ENCODE data around the gene TOM1L2. TPM values are rescaled to one million over a fixed set of nuclear protein-coding genes. Genes with fewer than 3 reads are reported as not detected.
A peak's percentile ranks its signal among the peaks of the same experiment; 100 is the strongest.

TOM1L2 gene
- total and polyA plus RNA-seq, 2 experiments from 2014 or later, result 21.5 to 29.6 TPM

- H3K4me3 ChIP-seq, result no peak overlapping the region
- no peak overlapping the region for H3K27ac ChIP-seq
- no peaks in the 10 kb centered on the region for H4K20me1 ChIP-seq (ENCODE audit: insufficient read depth, poor library complexity, severe bottlenecking)
- H3K9me3 ChIP-seq (ENCODE audit: low read depth), result no peaks in the 10 kb centered on the region
- H3K79me2 ChIP-seq, result peaks cover 74% of the 10 kb centered on the region
- H3K4me2 ChIP-seq, result no peak overlapping the region
- H3K36me3 ChIP-seq (replicated peaks; ENCODE audit: insufficient read depth, low read depth), result no peaks in the 10 kb centered on the region
- no peaks in the 10 kb centered on the region for H3K9me2 ChIP-seq (replicated peaks; ENCODE audit: insufficient read depth)
- 78% methylated on average over 1 of the region's 1 CpG for WGBS (ENCODE audit: low lambda C conversion rate, missing lambda C conversion rate)
- DNase-seq (ENCODE audit: low spot score), result no peak
- no peaks in the 10 kb centered on the region for H3K27me3 ChIP-seq
- TF ChIP-seq EZH2phosphoT487 (IDR thresholded peaks at IDR 0.05; ENCODE audit: low read depth, severe bottlenecking, unreplicated experiment) (no peak), CTCF (IDR thresholded peaks at IDR 0.05; ENCODE audit: poor library complexity) (no peak), EZH2 (IDR thresholded peaks at IDR 0.05; ENCODE audit: borderline replicate concordance) (no peak)
- no peak overlapping the region for H2AFZ ChIP-seq
- H3K4me1 ChIP-seq (ENCODE audit: insufficient read depth), result peaks cover 31% of the 10 kb centered on the region
Measured at GRCh38 chr17:17947966-17948365, 24.2 kb downstream of the TOM1L2 start.

GRCh38 chr17:17947309-17947708 lies 24.9 kb downstream of the TOM1L2 start:
- Histone ChIP-seq H3K4me3 (no peak overlapping the region), H3K27me3 (no peaks in the 10 kb centered on the region), H2AFZ (no peak overlapping the region), H3K9me2 (replicated peaks; ENCODE audit: insufficient read depth) (no peaks in the 10 kb centered on the region), H3K79me2 (peaks cover 69% of the 10 kb centered on the region), H3K4me1 (ENCODE audit: insufficient read depth) (peaks cover 37% of the 10 kb centered on the region), H3K9me3 (ENCODE audit: low read depth) (no peaks in the 10 kb centered on the region), H3K4me2 (no peak overlapping the region), H3K36me3 (replicated peaks; ENCODE audit: insufficient read depth, low read depth) (no peaks in the 10 kb centered on the region), H4K20me1 (ENCODE audit: insufficient read depth, poor library complexity, severe bottlenecking) (no peaks in the 10 kb centered on the region), H3K27ac (no peak overlapping the region)
- DNase-seq (ENCODE audit: low spot score), result no peak
- WGBS (ENCODE audit: low lambda C conversion rate, missing lambda C conversion rate), result 91% methylated on average over 5 of the region's 5 CpGs
- TF ChIP-seq EZH2phosphoT487 (IDR thresholded peaks at IDR 0.05; ENCODE audit: low read depth, severe bottlenecking, unreplicated experiment) (no peak), EZH2 (IDR thresholded peaks at IDR 0.05; ENCODE audit: borderline replicate concordance) (no peak), CTCF (IDR thresholded peaks at IDR 0.05; ENCODE audit: poor library complexity) (no peak)

GRCh38 chr17:17946093-17946492 lies 26.1 kb downstream of the TOM1L2 start:
- Histone ChIP-seq H3K4me1 (ENCODE audit: insufficient read depth) (peaks cover 48% of the 10 kb centered on the region), H3K4me3 (no peak overlapping the region), H3K36me3 (replicated peaks; ENCODE audit: insufficient read depth, low read depth) (no peaks in the 10 kb centered on the region), H3K4me2 (no peak overlapping the region), H3K9me3 (ENCODE audit: low read depth) (no peaks in the 10 kb centered on the region), H3K79me2 (peaks cover 69% of the 10 kb centered on the region), H4K20me1 (ENCODE audit: insufficient read depth, poor library complexity, severe bottlenecking) (no peaks in the 10 kb centered on the region), H3K27me3 (no peaks in the 10 kb centered on the region), H3K27ac (no peak overlapping the region), H3K9me2 (replicated peaks; ENCODE audit: insufficient read depth) (no peaks in the 10 kb centered on the region), H2AFZ (no peak overlapping the region)
- no peak for TF ChIP-seq EZH2phosphoT487 (IDR thresholded peaks at IDR 0.05; ENCODE audit: low read depth, severe bottlenecking, unreplicated experiment)
- TF ChIP-seq EZH2 (IDR thresholded peaks at IDR 0.05; ENCODE audit: borderline replicate concordance), result no peak
- TF ChIP-seq CTCF (IDR thresholded peaks at IDR 0.05; ENCODE audit: poor library complexity), result no peak
- 67% methylated on average over 3 of the region's 3 CpGs for WGBS (ENCODE audit: low lambda C conversion rate, missing lambda C conversion rate)
- no peak for DNase-seq (ENCODE audit: low spot score)

GRCh38 chr17:17944743-17945142 lies 27.5 kb downstream of the TOM1L2 start:
- Histone ChIP-seq H3K9me2 (replicated peaks; ENCODE audit: insufficient read depth) (no peaks in the 10 kb centered on the region), H3K27me3 (no peaks in the 10 kb centered on the region), H3K9me3 (ENCODE audit: low read depth) (no peaks in the 10 kb centered on the region), H4K20me1 (ENCODE audit: insufficient read depth, poor library complexity, severe bottlenecking) (no peaks in the 10 kb centered on the region), H3K4me3 (no peak overlapping the region), H3K27ac (peak overlapping the region; percentile 1), H2AFZ (no peak overlapping the region), H3K4me1 (ENCODE audit: insufficient read depth) (peaks cover 56% of the 10 kb centered on the region), H3K4me2 (no peak overlapping the region), H3K36me3 (replicated peaks; ENCODE audit: insufficient read depth, low read depth) (no peaks in the 10 kb centered on the region), H3K79me2 (peaks cover 65% of the 10 kb centered on the region)
- WGBS (ENCODE audit: low lambda C conversion rate, missing lambda C conversion rate), result 76% methylated on average over 11 of the region's 11 CpGs
- TF ChIP-seq EZH2 (IDR thresholded peaks at IDR 0.05; ENCODE audit: borderline replicate concordance) (no peak), EZH2phosphoT487 (IDR thresholded peaks at IDR 0.05; ENCODE audit: low read depth, severe bottlenecking, unreplicated experiment) (no peak), CTCF (IDR thresholded peaks at IDR 0.05; ENCODE audit: poor library complexity) (no peak)
- no peak for DNase-seq (ENCODE audit: low spot score)
